ENCODE measurements around the gene COASY.
"Not testable (repeated sequence)": the region's sequence is repeated elsewhere in the genome, so short reads cannot be mapped to it uniquely, and the experiment has no call there.

COASY gene

DNA sequence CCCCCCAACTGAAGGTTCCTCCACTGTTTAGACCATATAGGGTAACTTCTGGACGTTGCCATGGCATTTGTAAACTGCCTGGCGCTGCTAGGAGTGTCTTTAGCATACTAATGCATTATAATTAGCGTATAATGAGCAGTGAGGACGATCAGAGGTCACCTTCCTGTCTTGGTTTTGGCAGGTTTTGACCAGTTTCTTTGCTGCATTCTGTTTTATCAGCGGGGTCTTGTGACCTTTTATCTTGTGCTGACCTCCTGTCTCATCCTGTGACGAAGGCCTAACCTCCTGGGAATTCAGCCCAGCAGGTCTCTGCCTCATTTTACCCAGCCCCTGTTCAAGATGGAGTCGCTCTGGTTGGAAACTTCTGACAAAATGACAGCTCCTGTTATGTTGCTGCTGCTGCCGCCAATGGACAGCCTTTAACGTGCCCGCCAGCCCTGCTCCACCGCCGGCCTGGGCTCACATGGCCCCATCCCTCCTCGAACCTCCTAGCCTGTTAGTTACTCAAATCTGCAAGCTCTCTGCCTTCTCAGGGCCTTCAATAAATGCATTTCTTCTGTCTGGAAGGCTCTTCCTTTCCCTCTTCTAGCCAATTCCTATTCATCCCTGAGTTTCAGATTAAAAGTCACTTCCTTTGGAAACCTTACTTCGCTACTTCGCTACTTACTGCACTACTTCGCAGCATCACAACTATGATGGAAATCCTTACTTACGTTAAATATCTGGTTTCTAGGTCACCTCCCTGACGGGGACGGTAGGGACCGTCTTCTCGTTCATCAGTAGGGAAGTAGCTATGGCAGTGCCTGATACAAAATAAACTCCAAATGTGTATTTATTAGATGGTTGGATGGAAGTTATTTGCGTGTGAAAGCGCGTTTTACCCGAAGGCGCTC lies 26.5 kb upstream of the COASY start:
- no peak for DNase-seq

GRCh38 chr17:42536048-42536371 lies 25.9 kb upstream of the COASY start, which contains the start of gene NAGLU:
TSS of gene NAGLU (plus strand) at chr17:42536241. CDS start at chr17:42536273, 32 bp downstream.
- DNase-seq: peak; percentile 75 to 81

DNA sequence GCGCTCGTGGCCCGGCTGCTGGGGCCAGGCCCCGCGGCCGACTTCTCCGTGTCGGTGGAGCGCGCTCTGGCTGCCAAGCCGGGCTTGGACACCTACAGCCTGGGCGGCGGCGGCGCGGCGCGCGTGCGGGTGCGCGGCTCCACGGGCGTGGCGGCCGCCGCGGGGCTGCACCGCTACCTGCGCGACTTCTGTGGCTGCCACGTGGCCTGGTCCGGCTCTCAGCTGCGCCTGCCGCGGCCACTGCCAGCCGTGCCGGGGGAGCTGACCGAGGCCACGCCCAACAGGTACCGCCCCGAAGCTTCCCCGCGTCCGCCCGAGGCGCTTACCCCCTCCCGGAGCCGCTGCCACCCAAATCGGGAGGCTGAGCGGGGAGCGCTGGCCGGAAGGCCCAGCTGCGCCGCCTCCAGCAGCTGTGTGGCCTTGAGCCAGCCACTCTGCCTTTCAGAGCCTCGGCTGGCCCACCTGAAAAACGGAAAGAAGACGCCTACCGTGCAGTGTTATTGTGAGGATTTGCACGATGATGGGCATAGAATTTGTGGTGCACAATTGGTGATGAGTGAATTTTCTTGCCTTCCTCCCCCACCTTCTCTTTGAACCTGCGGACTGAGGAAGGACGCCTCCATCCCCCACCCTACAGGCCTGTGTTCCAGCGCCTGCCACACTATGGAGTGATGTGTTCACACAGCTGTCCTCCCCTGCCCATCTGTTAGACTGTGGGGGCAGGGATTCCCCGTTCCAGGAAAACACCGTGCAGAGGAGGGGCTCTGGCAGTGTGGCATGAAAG lies 25.4 kb upstream of the COASY start:
- DNase-seq: peak; percentile 63 to 71

- DNase-seq: no peak
Observed at GRCh38 chr17:42537156-42537805, 24.7 kb upstream of the COASY start.

GRCh38 chr17:42537826-42538451 lies 24.0 kb upstream of the COASY start:
- no peak for DNase-seq

DNA sequence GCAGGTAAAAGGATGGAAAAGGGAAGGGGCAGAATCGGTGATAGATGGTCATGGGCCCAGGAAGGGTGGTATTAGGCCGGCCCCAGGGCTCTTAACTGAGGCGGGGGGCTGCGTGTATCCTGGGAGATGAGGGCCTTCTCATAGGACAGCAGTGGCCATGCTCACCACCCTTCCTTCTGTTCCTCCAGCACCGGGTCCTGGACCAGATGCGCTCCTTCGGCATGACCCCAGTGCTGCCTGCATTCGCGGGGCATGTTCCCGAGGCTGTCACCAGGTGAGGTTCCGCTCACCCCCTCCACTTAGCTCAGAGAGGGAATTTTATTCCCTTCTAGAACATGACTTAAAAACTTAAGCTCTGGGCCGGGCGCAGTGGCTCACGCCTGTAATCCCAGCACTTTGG lies 23.5 kb upstream of the COASY start:
- DNase-seq: no peak

GRCh38 chr17:42540558-42540957 lies 21.4 kb upstream of the COASY start:
- not testable (repeated sequence) for DNase-seq

DNA sequence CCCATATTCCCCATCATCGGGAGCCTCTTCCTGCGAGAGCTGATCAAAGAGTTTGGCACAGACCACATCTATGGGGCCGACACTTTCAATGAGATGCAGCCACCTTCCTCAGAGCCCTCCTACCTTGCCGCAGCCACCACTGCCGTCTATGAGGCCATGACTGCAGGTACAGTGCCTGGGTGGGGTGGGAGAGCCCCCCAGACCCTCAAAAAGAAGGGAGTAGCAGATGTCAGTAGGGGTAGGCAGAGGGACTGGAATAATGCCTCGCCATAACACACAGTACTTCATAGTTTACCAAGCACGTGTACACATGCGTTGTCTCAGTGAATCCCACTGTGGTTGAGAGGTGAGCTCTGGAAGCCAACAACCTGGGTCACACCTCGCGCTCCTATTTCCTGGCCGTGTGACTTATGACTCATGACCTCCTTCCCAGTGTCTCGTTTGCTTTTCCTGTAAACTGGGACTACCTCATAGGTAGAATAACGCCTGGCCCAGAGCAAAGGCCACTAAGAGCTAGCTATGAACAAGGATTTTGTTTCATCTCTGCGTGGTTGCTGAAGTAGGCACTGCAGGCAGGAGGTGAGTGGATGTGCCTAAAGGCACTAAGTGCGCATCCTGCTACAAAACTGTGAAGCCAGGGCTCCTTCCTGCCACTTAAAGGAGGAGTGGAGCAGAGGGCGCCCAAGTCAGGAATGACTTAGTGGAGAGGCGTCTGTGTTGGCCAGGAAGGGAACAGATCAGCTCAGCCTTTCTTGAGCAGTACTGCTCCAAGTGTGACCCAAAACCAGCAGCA lies 20.7 kb upstream of the COASY start:
- peak in 1 of 2 donors; percentile 32 for DNase-seq

- no peak for DNase-seq
Observed at GRCh38 chr17:42543190-42544079, 18.5 kb upstream of the COASY start.

DNA sequence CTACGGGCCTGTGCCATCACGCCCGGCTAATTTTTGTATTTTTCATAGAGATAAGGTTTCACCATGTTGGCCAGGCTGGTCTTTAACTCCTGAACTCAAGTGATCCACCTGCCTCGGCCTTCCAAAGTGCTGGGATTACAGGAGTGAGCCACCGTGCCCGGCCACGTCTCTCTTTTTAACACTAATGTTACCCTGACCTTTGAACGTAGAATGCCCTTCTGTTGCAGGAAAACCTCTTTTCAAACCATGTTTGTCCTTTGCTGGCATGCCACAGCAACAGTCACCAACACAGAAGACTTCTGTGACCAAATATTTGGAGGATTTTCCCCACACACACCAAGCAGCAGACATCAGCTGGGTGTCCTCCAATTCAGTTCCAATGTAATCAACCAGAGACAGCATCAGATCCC lies 17.1 kb upstream of the COASY start:
- no peak for DNase-seq

DNA sequence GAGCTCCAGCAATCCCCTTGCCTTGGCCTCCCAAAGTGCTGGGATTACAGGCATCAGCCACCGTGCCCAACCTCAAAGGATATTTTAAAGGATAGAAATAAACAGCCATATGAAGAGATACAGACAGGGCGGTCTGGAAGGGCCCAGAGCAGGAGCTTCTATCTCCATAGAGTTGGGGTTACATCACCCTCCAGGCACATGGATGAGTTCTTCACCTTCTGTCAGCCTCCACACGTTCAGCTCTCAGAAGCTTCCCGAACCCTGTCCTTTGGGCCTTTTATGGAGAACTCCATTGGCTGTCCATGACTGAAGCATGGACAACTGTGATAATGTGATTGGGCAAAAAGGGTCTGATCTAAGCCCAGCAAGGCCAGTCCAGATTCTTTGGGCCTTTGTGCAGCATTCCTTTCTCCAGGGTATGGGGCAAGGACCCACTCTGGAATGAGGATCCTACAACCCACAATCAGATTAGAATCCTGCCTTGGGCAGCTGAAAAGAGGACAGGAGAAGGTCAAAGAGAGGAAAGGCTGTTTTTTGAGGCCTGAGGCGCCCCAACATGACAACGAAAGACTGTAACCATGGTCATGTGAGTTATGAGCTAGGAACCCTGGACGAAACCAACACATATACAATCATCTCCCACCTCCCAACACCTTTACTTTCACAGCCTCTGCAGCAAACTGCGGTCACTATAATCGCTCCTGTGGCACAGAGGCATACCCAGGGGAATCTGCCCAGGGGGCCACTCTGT lies 16.0 kb upstream of the COASY start:
- not testable (repeated sequence) for DNase-seq

DNA sequence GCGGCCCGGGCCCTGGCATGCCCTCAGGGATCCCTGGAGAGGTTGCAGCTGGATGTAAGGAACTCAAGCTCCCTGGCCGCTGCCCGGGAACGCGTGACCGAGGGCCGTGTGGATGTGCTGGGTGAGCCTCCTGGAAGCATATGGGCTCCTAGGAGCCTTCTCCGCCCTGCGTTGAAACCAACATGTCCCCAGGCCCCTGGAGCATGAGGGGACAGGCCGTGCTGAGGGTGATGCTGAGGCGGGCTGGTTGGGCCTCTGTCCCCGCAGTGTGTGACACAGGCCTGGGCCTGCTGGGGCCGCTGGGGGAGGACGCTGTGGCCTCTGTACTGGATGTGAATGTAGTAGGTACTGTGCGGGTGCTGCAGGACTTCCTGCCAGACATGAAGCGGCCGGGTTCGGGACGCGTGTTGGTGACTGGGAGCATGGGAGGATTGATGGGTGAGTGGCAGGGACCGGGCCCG lies 14.9 kb upstream of the COASY start:
- no peak for DNase-seq

- DNase-seq: no peak
Observed at GRCh38 chr17:42547698-42548069, 14.3 kb upstream of the COASY start.

DNA sequence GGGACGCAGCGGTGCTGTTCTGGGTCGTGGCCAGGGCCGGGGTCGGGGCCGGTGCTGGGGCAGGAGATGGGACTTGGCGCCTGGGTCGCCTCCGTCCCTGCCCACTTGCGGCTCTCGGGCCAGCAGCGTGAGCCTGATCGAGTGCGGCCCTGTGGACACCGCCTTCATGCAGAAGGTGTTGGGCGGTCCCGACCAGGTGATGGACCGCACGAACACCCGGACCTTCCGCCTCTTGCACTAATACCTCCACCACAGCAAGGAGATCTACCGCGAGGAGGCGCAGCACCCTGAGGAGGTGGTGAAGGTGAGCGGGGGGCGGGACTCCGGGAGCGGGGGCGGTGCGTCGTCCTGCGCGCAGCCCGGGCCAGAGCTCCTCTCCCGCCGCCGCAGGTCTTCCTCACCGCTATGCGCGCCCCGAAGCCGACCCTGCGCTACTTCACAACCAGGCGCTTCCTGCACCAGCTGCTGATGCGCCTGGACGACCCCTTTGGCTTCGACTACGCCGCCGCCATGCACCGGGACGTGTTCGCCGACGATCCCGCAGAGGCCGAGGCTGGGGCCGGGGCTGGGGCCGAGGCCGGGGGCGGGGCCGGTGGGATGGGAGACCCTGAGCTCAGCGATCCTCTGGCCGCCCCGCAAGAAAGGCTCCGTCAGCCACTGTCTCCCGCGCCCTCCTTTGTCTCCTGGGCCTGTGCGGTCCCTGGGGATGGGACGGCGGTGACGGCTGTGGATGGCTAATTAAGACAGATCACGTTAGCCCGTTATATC lies 13.7 kb upstream of the COASY start:
- peak; percentile 78 to 83 for DNase-seq

DNA sequence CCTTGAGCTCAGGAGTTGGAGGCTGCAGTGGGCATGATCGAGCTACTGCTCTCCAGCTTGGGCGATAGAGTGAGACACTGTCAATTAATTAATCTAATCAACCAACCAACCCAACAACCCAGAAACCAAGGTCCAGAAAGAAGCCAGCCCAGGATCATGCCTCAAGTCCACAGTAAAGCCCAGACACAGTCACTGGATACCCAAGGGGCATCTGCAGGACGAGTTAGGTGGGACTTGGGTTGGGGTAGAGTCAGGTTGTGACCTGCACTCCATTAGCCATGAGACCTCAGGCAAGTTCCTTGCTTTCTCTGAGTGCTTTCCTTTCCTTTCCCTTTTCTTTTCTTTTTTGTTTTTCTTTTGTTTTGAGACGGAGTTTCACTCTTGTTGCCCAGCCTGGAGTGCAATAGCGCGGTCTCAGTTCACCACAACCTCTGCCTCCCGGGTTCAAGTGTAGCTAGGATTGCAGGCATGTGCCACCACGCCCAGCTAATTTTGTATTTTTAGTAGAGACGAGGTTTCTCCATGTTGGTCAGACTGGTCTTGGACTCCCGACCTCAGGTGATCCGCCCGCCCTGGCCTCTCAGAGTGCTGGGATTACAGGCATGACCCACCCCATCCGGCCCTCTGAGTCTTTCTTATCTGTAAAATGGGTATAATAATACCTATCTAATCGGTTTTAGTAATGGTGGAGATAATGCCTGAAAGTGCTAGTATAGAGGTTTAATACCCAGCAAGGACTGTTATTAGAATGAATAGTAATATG lies 12.8 kb upstream of the COASY start:
- DNase-seq: no peak

DNA sequence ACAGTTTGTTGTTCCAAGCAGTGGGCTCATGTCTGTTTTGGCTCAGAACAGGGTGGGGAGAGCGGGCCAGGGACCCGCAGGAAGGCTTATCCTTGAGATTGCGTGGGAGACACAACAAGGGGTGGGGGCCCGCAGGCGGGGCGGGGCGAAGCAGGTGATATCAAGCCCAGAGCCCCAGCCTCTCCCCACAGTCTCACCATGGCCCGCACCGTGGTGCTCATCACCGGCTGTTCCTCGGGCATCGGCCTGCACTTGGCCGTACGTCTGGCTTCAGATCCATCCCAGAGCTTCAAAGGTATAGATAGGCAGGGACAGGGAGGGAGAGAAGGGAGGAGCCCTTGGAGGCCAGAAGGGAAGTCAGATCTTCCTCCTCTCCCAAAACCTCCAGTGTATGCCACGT lies 9.2 kb upstream of the COASY start, which contains the start of gene HSD17B1:
Gene HSD17B1, plus strand, starts transcription at position 188 of the 400 bp plus-strand sequence. Its CDS starts 11 bp downstream, at position 199.
- DNase-seq: not testable (repeated sequence)

- DNase-seq: no peak
Observed at GRCh38 chr17:42553161-42553818, 8.7 kb upstream of the COASY start.

GRCh38 chr17:42553866-42554249 lies 8.1 kb upstream of the COASY start:
- DNase-seq: peak in 1 of 2 donors; percentile 18

Measured in activated CD4-positive, alpha-beta T cell treated with anti-CD3 and anti-CD28 coated beads for 4 hours (primary cell).